ENCODE measurements around the gene DLGAP1.

The DLGAP1 gene

DNA sequence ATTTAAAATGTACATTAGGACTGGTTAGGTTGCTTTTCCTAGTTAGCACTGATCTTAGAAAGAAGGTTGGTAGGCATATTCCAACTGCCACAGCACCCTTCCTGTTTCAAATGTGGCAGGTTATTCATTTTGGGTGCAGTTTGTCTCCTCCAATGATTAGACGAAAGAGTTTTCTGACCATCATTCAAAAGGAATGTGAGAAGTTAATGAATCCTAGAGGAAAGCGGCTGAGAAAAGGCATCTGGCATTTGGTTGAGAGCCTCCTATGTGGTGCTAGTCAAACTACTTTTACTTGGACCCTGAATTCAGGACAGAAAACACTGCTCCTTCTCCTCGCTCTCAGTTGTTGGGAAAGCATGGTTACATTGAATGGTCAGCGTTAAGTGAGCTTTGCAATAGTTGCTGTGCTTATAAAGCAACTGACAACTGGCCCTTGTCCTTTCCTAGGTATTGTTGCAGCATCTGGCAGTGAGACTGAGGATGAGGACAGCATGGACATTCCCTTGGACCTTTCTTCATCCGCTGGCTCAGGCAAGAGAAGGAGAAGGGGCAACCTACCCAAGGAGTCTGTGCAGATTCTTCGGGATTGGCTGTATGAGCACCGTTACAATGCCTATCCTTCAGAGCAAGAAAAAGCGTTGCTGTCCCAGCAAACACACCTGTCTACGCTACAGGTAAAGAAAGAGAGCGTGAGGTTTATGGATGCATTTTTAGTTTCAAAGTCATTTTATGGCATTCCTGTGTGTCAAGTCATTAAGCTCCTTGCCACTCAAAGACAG is 999.0 kb downstream of the DLGAP1 start:
- no peaks in the 10 kb centered on the region for H3K36me3 ChIP-seq (ENCODE audit: control insufficient read depth, insufficient read depth, low read length)
- H3K4me3 ChIP-seq (replicated peaks; ENCODE audit: low read depth, low read length), result no peak overlapping the region
- DNase-seq (ENCODE audit: extremely low read depth, insufficient read length), result no peak
- TF ChIP-seq, protein P1, sequence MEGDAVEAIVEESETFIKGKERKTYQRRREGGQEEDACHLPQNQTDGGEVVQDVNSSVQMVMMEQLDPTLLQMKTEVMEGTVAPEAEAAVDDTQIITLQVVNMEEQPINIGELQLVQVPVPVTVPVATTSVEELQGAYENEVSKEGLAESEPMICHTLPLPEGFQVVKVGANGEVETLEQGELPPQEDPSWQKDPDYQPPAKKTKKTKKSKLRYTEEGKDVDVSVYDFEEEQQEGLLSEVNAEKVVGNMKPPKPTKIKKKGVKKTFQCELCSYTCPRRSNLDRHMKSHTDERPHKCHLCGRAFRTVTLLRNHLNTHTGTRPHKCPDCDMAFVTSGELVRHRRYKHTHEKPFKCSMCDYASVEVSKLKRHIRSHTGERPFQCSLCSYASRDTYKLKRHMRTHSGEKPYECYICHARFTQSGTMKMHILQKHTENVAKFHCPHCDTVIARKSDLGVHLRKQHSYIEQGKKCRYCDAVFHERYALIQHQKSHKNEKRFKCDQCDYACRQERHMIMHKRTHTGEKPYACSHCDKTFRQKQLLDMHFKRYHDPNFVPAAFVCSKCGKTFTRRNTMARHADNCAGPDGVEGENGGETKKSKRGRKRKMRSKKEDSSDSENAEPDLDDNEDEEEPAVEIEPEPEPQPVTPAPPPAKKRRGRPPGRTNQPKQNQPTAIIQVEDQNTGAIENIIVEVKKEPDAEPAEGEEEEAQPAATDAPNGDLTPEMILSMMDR (IDR thresholded peaks at IDR 0.05; ENCODE audit: insufficient read depth, low read length, poor library complexity, severe bottlenecking), result no peak
- H3K27me3 ChIP-seq (replicated peaks; ENCODE audit: control insufficient read depth, insufficient read depth, low read length), result no peaks in the 10 kb centered on the region; the same call in 1 of the 2 replicates

- H3K4me3 ChIP-seq (replicated peaks; ENCODE audit: low read depth, low read length), result no peak overlapping the region
- H3K36me3 ChIP-seq (ENCODE audit: control insufficient read depth, insufficient read depth, low read length), result no peaks in the 10 kb centered on the region
- no peaks in the 10 kb centered on the region; the same call in 1 of the 2 replicates for H3K27me3 ChIP-seq (replicated peaks; ENCODE audit: control insufficient read depth, insufficient read depth, low read length)
- TF ChIP-seq, protein P1 (IDR thresholded peaks at IDR 0.05; ENCODE audit: insufficient read depth, low read length, poor library complexity, severe bottlenecking), result no peak
- no peak for DNase-seq (ENCODE audit: extremely low read depth, insufficient read length)
These were observed 999.9 kb downstream of the DLGAP1 start for GRCh38 chr18:3455090-3455635.

DNA sequence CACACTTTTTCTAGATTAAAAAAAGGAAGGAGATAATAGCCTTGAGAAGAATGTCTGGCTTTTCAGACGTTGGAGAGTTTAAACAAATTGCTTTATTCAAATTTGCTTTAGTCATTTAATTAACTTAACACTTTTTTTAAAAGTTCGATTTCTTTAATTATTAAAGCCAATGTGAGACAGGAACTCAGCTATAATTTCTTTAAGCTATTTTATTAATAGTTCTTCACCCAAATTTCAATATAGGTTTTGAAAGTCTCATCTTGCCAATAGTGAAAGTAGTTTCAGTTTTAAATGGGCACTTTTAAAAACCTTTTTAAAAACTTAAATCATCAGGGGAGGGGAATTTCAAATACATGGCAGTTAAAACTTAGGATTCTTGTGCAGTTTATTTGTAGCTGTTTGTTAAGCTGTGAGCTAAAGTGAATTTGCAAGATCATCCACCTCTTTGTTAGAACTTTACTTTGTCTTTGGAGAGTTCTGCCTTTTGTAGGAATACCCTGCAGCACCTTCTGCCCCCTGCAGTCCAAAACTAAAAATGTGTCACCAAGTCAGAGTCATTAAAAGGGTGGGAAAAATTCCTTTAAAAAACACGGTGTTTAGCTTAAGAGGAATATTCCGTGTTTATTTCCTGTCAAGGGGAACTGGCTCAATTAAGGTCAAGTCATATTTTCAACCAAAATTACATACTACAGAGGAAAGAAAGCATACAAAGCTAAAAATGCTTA is 1000.6 kb downstream of the DLGAP1 start:
- no peak overlapping the region; the same call in 1 of the 2 replicates for H3K4me3 ChIP-seq (replicated peaks; ENCODE audit: low read depth, low read length)
- H3K27me3 ChIP-seq (replicated peaks; ENCODE audit: control insufficient read depth, insufficient read depth, low read length), result no peaks in the 10 kb centered on the region; the same call in 1 of the 2 replicates
- H3K36me3 ChIP-seq (ENCODE audit: control insufficient read depth, insufficient read depth, low read length), result no peaks in the 10 kb centered on the region
- TF ChIP-seq, protein P1 (IDR thresholded peaks at IDR 0.05; ENCODE audit: insufficient read depth, low read length, poor library complexity, severe bottlenecking), result peak; percentile 64
- no peak for DNase-seq (ENCODE audit: extremely low read depth, insufficient read length)

GRCh38 chr18:3453540-3454364 is 1001.4 kb downstream of the DLGAP1 start:
- H3K27me3 ChIP-seq (replicated peaks; ENCODE audit: control insufficient read depth, insufficient read depth, low read length), result no peaks in the 10 kb centered on the region; the same call in 1 of the 2 replicates
- no peak for DNase-seq (ENCODE audit: extremely low read depth, insufficient read length)
- TF ChIP-seq, protein P1 (IDR thresholded peaks at IDR 0.05; ENCODE audit: insufficient read depth, low read length, poor library complexity, severe bottlenecking), result no peak
- no peak overlapping the region for H3K4me3 ChIP-seq (replicated peaks; ENCODE audit: low read depth, low read length)
- H3K36me3 ChIP-seq (ENCODE audit: control insufficient read depth, insufficient read depth, low read length), result no peaks in the 10 kb centered on the region

DNA sequence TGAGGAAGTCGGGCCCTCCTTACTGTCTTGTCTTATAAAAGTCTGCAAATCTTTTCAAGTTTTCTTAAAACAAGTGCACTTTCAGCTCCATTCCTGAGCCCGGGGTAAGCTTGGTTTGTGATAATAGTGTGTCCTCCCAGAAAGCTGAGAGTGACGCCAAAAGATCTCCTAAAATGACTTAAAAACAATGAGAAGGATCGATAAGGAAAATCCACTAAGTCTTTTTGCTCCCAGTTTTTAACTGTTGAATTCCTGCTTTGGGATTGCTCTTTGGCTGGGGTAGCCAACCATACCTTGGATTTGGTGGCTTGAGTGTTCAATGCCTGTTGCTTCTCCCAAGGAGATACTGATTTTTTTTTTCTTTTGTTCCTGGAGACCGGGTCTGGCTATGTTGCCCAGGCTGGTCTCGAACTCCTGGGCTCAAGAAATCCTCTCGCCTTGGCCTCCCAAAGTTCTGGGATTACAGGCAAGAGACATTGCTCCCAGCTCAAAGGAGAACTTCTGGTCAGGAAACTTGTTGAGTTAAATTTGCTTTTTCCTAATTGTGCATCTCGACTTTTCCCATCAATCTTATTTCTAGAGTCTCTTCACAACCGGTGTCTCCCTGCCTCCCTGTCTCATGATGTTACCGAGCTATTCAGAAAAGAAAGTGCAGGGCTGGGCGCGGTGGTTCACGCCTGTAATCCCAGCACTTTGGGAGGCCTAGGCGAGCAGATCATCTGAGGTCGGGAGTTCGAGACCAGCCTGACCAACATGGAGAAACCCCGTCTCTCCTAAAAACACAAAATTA is 1002.2 kb downstream of the DLGAP1 start:
- no peak for DNase-seq (ENCODE audit: extremely low read depth, insufficient read length)
- Histone ChIP-seq H3K27me3 (replicated peaks; ENCODE audit: control insufficient read depth, insufficient read depth, low read length) (no peaks in the 10 kb centered on the region; the same call in 1 of the 2 replicates), H3K36me3 (ENCODE audit: control insufficient read depth, insufficient read depth, low read length) (no peaks in the 10 kb centered on the region), H3K4me3 (replicated peaks; ENCODE audit: low read depth, low read length) (no peak overlapping the region)
- TF ChIP-seq, protein P1 (IDR thresholded peaks at IDR 0.05; ENCODE audit: insufficient read depth, low read length, poor library complexity, severe bottlenecking), result no peak

All from GM06990 (cell line).